GM18519 (cell line): ENCODE data around the gene DAD1.

Source experiments
- ATAC-seq: cut with Tn5 transposase; IDR thresholded peaks from one replicate; pipeline ENCODE4 v1.9.1; 2021; ENCODE audit warnings: mild to moderate bottlenecking, moderate library complexity; ENCODE audit not compliant: unreplicated experiment, low FRiP score

The DAD1 gene

GRCh38 chr14:22539831-22540230, 49.2 kb downstream of the DAD1 start:
- no peak for ATAC-seq

- no peak for ATAC-seq
These were observed 50.3 kb downstream of the DAD1 start for GRCh38 chr14:22538671-22539228.

- no peak for ATAC-seq
These were observed 51.4 kb downstream of the DAD1 start for GRCh38 chr14:22537436-22538310.

- ATAC-seq: peak; percentile 55
These were observed 52.1 kb downstream of the DAD1 start for GRCh38 chr14:22536853-22537338.

- ATAC-seq: no peak
These were observed 53.1 kb downstream of the DAD1 start for GRCh38 chr14:22535916-22536315.

GRCh38 chr14:22535126-22535525, 53.9 kb downstream of the DAD1 start:
- no peak for ATAC-seq

- no peak for ATAC-seq
These were observed 54.5 kb downstream of the DAD1 start for GRCh38 chr14:22534547-22534946.

- ATAC-seq: no peak
These were observed 55.2 kb downstream of the DAD1 start for GRCh38 chr14:22533739-22534359.

- ATAC-seq: no peak
These were observed 55.8 kb downstream of the DAD1 start for GRCh38 chr14:22533057-22533704.

GRCh38 chr14:22532345-22533056, 56.5 kb downstream of the DAD1 start:
- ATAC-seq: no peak

- ATAC-seq: peak; percentile 60
These were observed 57.3 kb downstream of the DAD1 start for GRCh38 chr14:22531451-22532344.

- no peak for ATAC-seq
These were observed 58.9 kb downstream of the DAD1 start for GRCh38 chr14:22530127-22530526.

GRCh38 chr14:22526744-22527143, 62.3 kb downstream of the DAD1 start:
- no peak for ATAC-seq

- no peak for ATAC-seq
These were observed 62.8 kb downstream of the DAD1 start for GRCh38 chr14:22526218-22526617.

GRCh38 chr14:22524784-22525161, 64.3 kb downstream of the DAD1 start:
- ATAC-seq: no peak

GRCh38 chr14:22524115-22524783, 64.8 kb downstream of the DAD1 start:
- no peak for ATAC-seq

- no peak for ATAC-seq
These were observed 65.7 kb downstream of the DAD1 start for GRCh38 chr14:22523283-22523682.

- no peak for ATAC-seq
These were observed 66.5 kb downstream of the DAD1 start for GRCh38 chr14:22522466-22522957.
